Measurements from ENCODE around the gene ANAPC2.

ANAPC2 gene

DNA sequence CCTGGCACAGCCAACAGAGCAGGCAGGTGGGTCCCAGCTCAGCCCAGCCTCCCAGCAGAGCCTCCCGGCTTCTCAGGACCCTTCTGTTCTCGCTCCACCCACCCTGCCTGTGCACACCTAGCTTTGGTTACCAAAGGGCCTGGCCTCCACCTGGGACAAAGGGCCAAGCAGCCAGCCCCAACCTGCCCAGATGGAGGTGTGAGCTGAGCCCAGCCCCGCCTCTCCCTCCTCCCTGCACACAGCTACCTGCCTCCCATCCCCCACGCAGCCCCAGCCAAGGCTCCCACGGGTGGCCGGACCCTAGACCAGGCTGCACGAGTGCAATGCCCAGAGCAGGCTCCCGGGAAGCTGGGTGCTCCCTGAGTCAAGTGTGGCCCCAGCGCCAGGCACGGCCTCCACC is 6.5 kb upstream of the ANAPC2 start:
- DNase-seq (ENCODE audit: insufficient read length, low spot score) = no peak

DNA sequence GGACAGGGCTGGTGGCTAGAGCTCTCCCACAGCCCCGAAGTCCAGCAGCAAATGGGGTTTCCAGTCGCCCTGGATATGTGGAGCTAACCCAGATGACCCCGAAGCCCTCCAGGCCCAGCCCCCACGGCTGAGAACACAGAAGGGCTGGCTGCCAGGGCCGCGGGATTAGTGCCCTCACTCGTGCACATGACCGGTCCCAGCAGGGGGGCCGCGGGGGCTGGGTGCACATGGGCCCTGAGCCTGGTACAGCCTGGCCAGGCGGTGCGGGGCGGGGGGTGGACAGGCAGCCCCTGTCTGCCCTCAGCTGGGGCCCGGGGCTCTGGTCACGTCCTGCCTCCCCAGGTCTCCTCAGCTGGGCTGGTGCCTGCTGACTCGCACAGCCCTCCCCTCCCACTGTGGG is 6.0 kb upstream of the ANAPC2 start:
- no peak for DNase-seq (ENCODE audit: insufficient read length, low spot score)
- FAIRE-seq = no peak

More for the DNA sequence above, 6.5 kb upstream of the ANAPC2 start:
- no peak for FAIRE-seq

DNA sequence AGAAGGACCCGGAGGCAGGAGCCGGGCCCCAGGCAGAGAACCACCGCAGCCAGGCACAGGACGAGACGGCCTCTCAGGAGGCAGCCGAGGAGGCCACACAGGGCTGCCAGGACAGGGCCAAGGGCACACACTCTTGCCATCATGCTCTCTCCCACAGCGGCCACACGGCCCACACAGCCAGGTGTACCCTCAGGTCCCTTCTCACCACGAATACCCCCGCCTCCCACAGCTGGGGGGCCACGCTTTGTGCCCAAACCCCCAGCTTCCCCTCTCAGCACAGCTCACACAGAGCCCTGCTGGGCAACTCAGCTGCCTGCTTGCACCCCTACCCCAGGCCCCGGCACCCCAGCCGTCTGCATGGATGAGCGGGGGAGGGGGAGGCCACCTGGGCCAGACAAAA is 5.4 kb upstream of the ANAPC2 start:
- FAIRE-seq (no peak), DNase-seq (ENCODE audit: insufficient read length, low spot score) (no peak)

DNA sequence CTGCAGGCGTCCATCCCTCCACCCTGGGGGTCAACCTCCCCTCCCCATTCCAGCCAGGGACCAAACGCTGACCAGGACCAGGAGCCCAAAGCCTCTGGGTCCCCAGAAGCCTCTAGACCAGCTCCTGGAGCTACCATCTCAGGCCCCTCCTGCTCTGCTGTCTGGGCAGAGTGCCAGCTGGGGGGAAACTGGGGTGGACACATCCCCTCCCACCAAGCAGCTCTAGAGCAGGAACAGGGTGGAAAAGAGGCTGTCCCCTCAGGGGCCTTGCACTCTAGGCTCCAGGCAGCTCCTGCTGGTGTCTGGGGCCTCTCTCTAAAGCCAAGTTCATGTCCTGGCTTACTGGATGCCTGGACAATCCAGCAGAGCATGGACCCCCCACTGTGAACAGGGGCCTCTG is 4.5 kb upstream of the ANAPC2 start:
- FAIRE-seq (no peak), DNase-seq (ENCODE audit: insufficient read length, low spot score) (no peak)

DNA sequence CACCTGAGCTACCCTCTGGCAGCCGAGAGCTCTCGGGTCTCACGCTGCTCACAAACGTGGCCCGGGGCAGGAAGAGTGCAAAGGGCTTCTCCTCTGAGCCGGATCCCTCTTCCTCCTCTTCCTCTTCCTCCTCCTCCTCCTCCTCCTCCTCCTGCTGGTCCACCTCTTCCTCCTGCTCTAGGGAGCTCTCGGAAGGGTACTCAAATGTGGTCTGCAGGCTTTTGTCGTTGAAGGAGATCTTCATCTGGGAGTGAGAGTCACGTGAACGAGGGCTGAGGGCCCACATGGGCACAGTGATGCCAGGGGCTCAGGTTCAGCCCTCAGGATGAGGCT is 4.1 kb upstream of the ANAPC2 start:
- FAIRE-seq (no peak), DNase-seq (ENCODE audit: insufficient read length, low spot score) (no peak)

DNA sequence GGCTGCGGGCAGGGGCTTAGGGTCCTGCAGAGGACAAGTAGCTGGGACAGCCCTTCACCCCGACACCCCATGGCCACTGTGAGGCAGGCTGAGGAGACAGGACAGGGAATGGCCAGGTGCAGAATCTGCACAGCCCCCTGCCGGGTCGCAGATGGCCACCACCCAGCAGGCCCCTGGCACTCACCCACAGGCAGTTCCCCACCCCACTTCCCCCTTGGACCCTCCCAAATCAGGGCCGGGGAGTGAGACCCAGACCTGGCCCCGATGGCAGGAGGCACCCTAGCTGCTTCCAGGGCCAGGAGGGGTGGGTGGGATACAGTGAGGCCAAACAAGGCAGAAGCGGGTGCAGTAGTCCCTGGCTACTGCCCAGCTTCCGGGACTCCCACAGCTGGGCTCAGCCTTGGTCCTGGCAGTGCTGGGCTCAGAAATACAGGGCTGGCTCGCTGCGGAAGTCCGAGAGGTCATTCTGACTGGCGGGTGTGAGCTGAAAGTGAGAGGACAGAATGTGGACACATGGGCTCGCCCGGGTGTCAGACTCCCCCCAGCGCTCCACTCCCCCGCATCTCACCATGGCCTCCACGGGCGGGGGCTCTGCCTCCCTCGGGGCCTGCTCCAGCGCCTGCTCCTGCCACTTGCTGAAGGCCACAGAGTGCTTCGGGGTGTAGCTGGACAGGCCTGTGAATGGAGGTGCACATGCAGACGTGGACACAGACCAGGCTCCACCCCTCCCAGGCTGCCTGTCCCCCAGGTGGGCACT is 3.5 kb upstream of the ANAPC2 start:
- FAIRE-seq = no peak
- no peak for DNase-seq (ENCODE audit: insufficient read length, low spot score)

DNA sequence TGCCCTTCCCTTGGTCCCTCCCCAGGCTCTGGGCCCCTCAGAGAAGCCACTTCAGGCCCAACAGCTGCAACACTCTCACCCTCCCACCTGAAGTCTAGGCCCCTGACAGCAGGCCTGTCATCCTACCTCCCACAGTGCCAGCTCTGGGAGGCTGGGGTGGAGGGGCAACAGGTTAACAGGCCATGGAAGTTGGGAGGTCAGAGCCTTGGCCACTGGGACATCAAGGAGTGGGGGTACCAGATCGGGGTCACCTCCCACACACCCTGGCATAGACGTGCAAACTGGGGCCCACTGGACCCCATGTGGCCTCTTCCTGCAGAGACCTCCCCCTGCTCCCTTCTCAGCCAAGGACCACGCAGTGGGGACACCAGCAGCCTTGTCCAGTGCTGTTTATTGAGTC is 2.9 kb upstream of the ANAPC2 start:
- DNase-seq (ENCODE audit: insufficient read length, low spot score) = no peak
- FAIRE-seq = no peak

DNA sequence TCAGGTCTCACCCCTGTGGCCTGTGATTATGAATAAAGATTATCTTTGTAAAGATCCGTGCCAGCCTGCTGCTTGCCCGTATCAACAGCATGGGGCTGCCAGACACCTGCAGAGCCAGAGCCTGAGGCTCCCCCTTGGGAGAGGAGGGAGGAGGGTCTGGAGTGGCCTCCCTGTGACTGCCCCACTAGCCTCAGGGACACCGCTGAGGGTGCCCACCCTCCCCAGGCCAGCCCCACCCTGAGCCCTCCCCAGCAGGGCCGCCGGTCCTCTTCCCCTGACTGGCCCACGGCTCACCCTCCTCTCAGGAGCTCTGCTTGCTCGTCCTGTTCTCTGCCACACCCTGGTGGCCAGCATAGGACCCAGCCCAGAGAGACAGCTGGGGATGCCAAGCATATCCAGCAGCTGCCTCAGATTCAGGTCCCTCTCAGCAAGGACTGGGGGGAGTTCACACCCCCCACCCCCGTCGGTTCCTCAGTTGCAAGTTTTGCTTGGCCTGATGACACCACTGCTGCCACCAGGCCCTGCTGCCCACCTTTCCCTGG is 2.0 kb upstream of the ANAPC2 start:
- FAIRE-seq (no peak), DNase-seq (ENCODE audit: insufficient read length, low spot score) (no peak)

DNA sequence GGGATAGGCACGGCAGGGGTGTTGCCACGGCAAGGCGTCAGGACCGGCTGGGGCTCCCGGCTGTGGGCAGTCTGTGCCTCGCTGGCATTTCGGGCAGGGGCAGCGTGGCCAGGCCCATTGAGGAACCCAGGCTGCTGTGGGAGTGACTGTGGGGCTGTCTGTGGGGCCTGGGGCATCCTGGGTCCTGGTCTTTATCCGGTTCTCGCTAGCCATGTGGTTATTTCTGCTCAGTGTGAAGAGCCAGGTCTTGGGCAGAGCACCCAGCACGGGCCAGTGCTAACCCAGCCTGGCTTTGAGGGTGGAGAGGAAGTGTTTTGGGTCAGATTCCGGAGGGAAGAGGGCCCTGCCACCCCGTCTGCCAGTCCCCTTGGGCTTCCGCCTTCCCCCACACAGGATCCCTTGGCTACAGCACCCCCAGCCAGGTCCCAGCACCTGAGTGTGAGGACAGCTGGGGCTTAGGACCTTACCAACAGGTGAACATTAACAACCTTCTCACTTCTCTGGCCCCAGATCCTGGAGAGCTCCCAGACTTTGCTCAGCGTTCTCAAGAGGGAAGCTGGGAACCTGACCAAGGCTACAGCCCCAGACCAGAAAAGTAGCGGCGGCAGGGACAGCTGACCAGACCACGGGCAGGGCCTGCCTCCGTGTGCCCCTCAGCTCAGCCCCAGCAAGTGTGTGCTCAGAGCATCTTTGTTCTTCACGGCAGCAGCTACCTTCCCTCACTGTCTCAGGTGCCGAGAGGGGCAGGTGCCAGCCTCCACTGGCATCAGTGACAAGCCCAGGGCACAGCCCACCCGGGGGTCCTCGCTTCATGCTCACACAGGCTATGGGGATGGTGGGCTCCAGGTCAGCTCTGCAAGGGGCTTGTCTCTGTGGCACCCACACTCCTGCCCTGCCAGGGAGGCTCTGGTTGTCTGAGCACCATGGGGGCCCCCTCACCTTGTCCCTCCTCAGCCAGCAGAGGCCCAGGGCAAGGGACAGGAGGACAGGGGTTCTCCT is 1.2 kb upstream of the ANAPC2 start:
- FAIRE-seq = no peak
- DNase-seq (ENCODE audit: insufficient read length, low spot score) = no peak

DNA sequence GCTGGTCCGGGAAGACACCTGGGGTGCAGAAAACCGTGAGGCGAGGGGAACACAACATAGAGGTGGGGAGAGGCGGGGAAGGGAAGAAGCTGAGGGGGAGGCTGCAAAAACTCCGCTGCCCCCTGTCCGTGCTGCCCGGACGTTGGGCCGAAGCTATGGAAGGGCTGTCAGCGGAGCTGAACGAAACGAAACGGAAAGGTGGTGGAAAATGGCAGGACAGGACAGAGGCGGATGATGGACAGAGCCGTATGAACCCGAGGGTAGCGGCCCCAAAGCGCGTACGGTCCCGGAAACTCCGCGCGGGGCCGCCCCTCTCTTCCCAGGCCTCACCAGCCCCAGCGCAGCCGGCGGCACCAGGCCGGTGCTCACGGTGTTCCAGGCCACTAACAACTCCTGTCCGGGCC is 272 bp downstream of the ANAPC2 start:
- DNase-seq (ENCODE audit: insufficient read length, low spot score) = no peak
- FAIRE-seq = no peak

DNA sequence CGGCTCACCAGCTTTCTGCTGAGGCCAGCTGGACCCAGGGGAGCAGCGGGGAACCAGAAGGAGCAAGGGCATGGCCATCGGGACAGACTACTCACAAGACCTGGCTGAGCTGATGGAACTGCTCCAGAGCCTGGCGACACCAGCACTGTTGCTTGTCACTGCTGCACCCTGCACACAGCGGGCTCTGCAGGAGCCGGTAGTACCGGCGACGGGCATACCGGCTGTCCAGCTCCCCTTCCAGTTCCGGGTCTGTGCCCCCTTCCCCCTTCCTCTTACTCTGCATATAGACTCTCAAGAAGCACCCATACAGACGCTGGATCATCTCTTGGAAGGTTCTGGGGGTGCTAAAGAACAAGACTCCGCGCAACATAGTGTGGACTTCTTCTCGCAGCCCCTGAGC is 974 bp downstream of the ANAPC2 start:
- FAIRE-seq (no peak), DNase-seq (ENCODE audit: insufficient read length, low spot score) (no peak)

DNA sequence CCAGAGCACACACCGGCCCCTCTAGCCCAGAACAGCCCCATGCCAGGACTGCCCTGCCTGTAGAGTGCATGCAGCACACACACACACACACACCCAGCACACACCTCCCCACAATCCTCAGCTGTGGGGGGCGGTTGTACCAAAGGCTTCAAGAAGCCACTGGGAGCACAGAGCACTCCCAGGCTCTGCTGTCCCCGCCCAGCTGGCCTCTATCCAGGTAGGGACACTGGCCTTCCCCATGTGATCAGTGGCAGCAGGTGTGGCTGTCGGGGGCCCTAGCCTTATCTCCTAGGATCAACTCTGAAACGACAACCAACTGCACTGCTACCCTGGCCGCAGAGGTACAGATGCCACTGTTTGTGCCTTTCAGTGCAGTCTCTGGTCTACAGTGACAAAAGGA is 2.0 kb downstream of the ANAPC2 start:
- no peak for FAIRE-seq
- DNase-seq (ENCODE audit: insufficient read length, low spot score) = no peak

DNA sequence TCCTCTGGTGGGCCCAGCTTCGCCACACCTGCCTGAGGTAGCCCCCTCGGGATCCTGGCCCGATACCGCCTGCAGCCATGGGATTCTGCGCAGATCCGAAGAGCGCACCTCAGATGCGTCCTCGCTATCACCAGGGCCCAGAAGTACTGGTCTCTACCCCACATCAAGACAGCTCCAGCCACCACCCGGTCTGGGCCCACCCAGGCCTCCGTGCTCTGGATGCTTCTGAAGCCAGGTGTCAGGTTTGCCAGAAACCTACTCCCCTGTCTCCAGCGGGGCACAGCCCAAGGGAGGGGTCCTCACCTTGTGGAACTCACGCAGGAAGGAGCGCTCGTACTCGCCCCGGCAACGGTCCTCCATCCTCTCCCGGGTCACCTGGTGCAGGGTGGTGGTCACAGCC is 2.4 kb downstream of the ANAPC2 start:
- no peak for DNase-seq (ENCODE audit: insufficient read length, low spot score)
- FAIRE-seq = no peak

DNA sequence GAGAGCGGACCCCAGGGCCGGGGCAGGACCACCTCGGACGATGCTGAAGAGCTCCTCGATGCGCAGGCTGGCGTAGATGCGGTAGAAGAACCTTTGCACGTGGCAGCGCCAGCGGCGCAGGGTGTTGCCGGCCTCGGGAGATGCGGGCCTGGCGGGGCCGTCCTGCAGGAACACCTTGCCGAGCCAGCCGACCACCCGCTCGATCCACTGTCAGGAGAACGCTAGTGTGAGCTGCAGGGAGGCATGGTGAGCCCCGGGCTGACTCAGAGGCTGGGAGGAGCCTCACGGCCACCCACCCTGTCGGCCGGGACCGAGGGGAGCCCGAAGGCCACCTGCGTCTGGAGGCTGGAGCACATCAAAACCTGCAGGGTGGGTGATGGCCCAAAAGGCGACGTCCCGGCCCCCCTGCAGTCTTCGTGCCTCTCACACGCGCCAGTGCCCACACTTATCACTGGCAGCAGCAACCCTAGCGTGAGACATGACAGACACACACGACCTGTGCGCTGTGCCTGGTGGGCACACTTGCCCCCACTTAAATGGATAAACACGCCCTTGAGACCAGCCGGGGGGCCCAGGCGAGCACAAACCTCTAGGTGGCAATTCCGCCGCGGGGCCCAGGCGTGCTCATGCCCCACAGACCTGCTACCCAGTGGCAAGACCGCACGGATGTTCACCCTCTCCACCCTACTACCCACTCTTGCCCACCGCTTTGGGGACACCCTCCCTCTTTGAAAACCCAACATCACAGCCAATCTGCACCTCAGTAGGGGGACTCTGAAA is 3.3 kb downstream of the ANAPC2 start:
- FAIRE-seq (no peak), DNase-seq (ENCODE audit: insufficient read length, low spot score) (no peak)

DNA sequence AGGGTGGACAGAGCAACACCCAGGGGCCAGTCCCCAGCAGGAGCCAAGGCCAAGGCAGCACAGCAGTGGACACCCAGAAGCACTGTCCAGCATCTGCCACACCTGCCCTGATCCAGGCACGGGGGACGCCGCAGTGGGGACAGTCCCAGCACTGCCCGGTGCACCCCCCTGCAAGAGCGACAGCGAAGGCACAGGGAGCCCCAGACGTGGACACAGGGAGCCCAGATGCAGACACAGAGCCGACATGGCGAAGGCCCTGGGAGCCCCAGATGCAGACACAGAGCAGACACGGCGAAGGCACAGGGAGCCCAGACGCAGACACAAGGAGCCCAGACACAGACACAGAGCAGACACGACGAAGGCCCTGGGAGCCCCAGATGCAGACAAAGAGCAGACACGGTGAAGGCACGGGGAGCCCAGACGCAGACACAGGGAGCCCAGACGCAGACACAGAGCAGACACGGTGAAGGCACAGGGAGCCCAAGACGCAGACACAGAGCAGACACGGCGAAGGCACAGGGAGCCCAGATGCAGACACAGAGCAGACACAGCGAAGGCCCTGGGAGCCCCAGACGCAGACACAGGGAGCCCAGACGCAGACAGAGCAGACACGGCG is 4.3 kb downstream of the ANAPC2 start:
- no peak for DNase-seq (ENCODE audit: insufficient read length, low spot score)
- no peak for FAIRE-seq

DNA sequence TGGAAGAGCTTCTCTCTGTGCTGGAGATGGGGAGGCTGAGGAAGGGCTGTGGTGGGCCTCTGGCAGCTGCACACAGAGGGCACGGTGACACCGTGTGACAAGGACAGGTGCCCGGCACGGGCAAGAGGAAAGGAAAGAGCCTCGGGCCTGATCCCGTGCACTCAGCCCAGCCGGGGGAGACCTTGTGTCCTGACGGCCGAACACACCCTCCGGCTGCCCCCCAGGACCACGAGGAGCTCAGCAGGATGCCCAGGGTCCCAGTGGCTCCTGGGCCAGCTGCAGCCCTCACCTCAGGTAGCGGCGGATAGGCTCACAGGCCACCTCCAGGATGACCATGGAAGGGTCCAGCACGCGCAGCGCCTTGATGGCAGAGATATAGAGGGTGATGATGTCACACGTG is 5.5 kb downstream of the ANAPC2 start:
- FAIRE-seq (no peak), DNase-seq (ENCODE audit: insufficient read length, low spot score) (no peak)

DNA sequence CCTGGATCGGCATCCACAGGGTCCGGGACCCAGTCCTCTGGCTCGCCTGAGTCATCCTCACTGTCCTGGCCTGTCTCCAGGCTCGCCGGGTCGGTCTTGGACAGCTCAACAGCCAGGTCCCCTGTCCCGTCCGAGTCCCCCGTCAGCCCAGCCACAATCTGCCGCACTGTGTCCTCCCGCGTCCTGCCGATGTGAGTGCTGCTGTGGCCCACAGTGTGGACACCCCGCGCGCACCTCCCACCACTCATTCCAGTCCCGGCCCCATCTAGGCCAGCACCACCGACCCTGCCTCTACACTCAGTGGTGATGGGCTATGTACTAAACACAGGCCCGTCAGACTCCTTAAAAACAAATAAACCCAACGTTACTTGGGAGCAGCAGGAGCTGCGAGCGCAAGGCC is 6.7 kb downstream of the ANAPC2 start:
- FAIRE-seq (no peak), DNase-seq (ENCODE audit: insufficient read length, low spot score) (no peak)

DNA sequence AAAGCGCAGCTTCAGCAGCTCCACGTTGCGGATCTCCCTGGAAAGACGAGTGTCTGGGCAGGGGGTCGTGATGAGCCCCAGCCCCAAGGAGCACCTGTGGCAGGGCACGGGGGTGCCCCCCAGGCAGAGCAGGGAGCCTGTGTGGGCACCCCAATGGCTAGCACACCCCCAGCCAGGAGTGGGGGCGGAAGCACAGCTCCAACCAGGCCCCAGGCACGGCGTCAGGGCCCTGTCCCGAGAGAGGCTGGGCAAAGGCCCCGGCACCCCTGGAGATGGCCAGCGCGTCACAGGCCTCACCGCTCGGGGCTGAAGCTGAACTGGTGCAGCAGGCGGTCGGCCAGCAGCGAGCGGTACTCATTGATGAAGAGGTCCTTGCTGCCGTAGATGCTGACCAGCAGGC is 7.9 kb downstream of the ANAPC2 start:
- DNase-seq (ENCODE audit: insufficient read length, low spot score) (no peak), FAIRE-seq (no peak)

DNA sequence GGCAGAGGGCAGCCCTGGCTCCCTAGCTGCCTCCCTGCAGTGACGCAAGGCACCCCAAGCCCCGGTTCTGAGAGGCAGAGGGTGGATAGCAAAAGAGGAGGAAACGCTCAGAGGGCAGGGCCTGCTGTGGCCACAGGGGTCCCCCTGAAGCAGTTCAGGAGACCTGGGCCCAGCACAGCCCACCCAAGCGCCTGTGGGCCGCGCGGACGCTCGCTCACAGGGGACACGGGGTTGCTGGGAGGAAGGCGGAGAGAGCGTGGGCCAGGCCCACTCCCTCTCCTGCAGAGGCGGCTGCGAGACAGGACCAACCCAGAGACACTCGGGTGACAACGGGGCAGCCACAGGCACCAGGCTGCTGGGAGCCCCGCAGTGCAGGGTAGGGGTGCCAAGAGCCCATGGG is 8.6 kb downstream of the ANAPC2 start:
- no peak for FAIRE-seq

DNA sequence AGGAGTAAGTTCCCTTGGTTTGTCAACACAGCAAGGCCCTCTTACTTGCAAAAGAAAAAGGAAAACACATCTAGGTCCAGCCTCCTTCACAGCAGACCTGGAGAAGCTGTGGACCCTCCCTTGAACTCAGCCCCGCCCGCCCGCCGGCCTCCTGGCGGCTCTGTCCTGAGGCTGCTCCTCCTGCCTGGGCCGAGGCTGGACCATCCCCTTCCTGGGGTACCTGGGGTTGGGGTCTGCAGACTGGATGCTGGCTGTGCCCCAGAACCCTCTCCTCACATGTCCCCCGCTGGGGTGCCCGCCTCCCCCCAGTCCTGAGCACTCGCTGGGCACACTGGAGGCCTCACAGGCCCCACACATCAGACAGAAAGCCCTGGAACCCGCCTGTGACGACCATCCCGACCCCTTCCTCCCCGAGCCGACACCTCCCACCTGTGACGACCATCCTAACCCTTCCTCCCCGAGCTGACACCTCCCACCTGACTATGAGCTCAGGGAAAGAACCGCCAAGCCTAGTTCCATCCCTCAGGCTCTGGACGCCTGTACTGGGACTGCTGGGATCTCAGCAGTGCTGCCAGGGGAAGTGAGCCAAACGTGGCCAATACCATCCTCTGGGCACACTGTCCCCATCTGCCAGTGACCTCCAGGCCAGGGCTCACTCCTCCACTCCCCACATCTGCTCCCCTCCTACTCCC is 9.3 kb downstream of the ANAPC2 start:
- no peak for DNase-seq (ENCODE audit: insufficient read length, low spot score)
- FAIRE-seq = no peak

More for the DNA sequence above, 8.6 kb downstream of the ANAPC2 start:
- no peak for DNase-seq (ENCODE audit: insufficient read length, low spot score)

All from GM19239 (cell line).